Thyroid gland (tissue), 4 donors: ENCODE results near the gene EP400. TPM values are rescaled to one million over a fixed set of nuclear protein-coding genes. Genes with fewer than 3 reads are reported as not detected.
"Not testable (repeated sequence)": the region's sequence is repeated elsewhere in the genome, so short reads cannot be mapped to it uniquely, and the experiment has no call there.

Source experiments
- DNase-seq, 2 donors: peaks; one replicate each; pipeline ENCODE4 v3.0.0-alpha.2; 2019
- H3K27ac ChIP-seq, 3 donors: fragments of 200-600 bp; sonication (generic); 1 replicate in 2 of 3; 2 replicates in 1 of 3; pipeline ENCODE4 v1.5.1; 2016 to 2019; ENCODE audit warnings: mild to moderate bottlenecking in 1 of 3, moderate library complexity in 1 of 3
- H3K27me3 ChIP-seq: fragments of 200-600 bp; sonication (generic); one replicate; pipeline ENCODE4 v1.5.1; 2019
- H3K36me3 ChIP-seq, 2 donors: fragments of 200-600 bp; sonication (generic); one replicate each; pipeline ENCODE4 v1.5.1; 2016 to 2019
- H3K4me1 ChIP-seq, 2 donors: fragments of 200-600 bp; sonication (generic); one replicate each; pipeline ENCODE4 v1.5.1; 2017 to 2019
- H3K4me3 ChIP-seq, 3 donors: fragments of 200-600 bp; sonication (generic); replicated peaks in 1 of 3; 1 replicate in 2 of 3; 2 replicates in 1 of 3; pipeline ENCODE4 v1.5.1; 2016; ENCODE audit warnings: mild to moderate bottlenecking in 1 of 3
- H3K9me3 ChIP-seq: fragments of 200-600 bp; sonication (generic); one replicate; pipeline ENCODE4 v1.5.1; 2017
- POLR2A ChIP-seq, 2 donors: fragments of 450-650 bp; IDR thresholded peaks; one replicate each; pipeline ENCODE4 v1.6.1; 2017; ENCODE audit warnings: antibody characterized with exemption in 2 of 2, mild to moderate bottlenecking in 2 of 2, moderate library complexity in 1 of 2
- WGBS, 2 donors: methylation state at CpG; one replicate each; pipeline ENCODE4 v1.1.5; 2017; 5-methylcytosine and 5-hydroxymethylcytosine counted together
- intact Hi-C: fragments of 100-400 bp; cut with DNase I; formaldehyde crosslinking; loops from one replicate; pipeline ENCODE4 v1.15.1; 2023
- total RNA-seq, 4 donors: library from RNA; depleted of rRNA; stranded (reverse); fragments of >200 nt; gene quantifications; one replicate each; pipeline ENCODE4 v1.2.3, GENCODE V29; 2016
- TF ChIP-seq, protein P1 (sequence below), 6 experiments: fragments of 200-600 bp in 3 of 6; fragments of 450-650 bp in 3 of 6; sonication (generic) in 3 of 6; IDR thresholded peaks; one replicate each; pipeline ENCODE4 v1.5.1; 2016 to 2019; ENCODE audit warnings: antibody characterized with exemption in 6 of 6, mild to moderate bottlenecking in 2 of 6, inconsistent platforms in 1 of 6, moderate library complexity in 1 of 6

Gene EP400
- total RNA-seq, 4 donors from 2014 or later: 22.1 to 51.8 (median 25.4) TPM

- DNase-seq: peak in 1 of 2 donors; percentile 33
- intact Hi-C loops: loop anchor here (10.0 kb wide), 1 partner anchor 134 kb away; no protein-coding TSS in a partner anchor
- no peak for TF ChIP-seq POLR2A (IDR thresholded peaks at IDR 0.05)
- TF ChIP-seq, protein P1, sequence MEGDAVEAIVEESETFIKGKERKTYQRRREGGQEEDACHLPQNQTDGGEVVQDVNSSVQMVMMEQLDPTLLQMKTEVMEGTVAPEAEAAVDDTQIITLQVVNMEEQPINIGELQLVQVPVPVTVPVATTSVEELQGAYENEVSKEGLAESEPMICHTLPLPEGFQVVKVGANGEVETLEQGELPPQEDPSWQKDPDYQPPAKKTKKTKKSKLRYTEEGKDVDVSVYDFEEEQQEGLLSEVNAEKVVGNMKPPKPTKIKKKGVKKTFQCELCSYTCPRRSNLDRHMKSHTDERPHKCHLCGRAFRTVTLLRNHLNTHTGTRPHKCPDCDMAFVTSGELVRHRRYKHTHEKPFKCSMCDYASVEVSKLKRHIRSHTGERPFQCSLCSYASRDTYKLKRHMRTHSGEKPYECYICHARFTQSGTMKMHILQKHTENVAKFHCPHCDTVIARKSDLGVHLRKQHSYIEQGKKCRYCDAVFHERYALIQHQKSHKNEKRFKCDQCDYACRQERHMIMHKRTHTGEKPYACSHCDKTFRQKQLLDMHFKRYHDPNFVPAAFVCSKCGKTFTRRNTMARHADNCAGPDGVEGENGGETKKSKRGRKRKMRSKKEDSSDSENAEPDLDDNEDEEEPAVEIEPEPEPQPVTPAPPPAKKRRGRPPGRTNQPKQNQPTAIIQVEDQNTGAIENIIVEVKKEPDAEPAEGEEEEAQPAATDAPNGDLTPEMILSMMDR (IDR thresholded peaks at IDR 0.05): no peak
- 1% methylated on average over 9 to 28 of the region's 79 CpGs for WGBS, 2 donors
- peak overlapping the region; percentile 30 to 73 (median 54) for H3K27ac ChIP-seq
- no peaks in the 10 kb centered on the region for H3K9me3 ChIP-seq
- no peaks in the 10 kb centered on the region for H3K27me3 ChIP-seq
- no peaks in the 10 kb centered on the region for H3K36me3 ChIP-seq
- peaks cover 10 to 16% of the 10 kb centered on the region in 2 donors for H3K4me1 ChIP-seq
- H3K4me3 ChIP-seq: peak overlapping the region; percentile 65 to 100 (median 93)
These were observed 606 bp downstream of the EP400 start for GRCh38 chr12:131950182-131950913.

DNA sequence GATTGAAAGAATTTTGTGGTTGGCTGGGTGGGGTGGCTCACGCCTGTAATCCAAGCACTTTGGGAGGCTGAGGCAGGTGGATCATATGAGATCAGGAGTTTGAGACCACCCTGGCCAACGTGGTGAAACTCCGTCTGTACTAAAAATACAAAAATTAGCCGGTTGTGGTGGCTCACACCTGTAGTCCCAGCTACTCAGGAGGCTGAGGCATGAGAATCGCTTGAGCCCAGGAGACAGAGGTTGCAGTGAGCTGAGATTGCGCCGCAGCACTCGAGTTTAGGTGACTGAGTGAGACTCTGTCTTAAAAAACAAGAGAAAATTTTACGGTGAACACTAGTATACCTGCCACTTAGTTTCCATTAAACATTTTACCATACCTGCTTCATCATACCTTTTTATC is 4.1 kb downstream of the EP400 start:
- intact Hi-C loops: loop anchor here (10.0 kb wide), 1 partner anchor 131 kb away; no protein-coding TSS in a partner anchor
- WGBS, 2 donors: 95 to 97% methylated on average over 9 of the region's 9 CpGs

GRCh38 chr12:131954460-131954859 is 4.7 kb downstream of the EP400 start:
- peaks cover 23 to 36% of the 10 kb centered on the region in 2 donors for H3K4me1 ChIP-seq
- H3K36me3 ChIP-seq, H3K4me3 ChIP-seq, H3K27ac ChIP-seq, H3K9me3 ChIP-seq, DNase-seq, H3K27me3 ChIP-seq: not testable (repeated sequence)
- WGBS, 2 donors: 94% methylated on average over 13 of the region's 13 CpGs
- intact Hi-C loops: loop anchor here (10.0 kb wide), 1 partner anchor 130 kb away; no protein-coding TSS in a partner anchor

More for the DNA sequence above, 4.1 kb downstream of the EP400 start:
- H3K4me3 ChIP-seq, H3K27me3 ChIP-seq, H3K27ac ChIP-seq, DNase-seq, H3K36me3 ChIP-seq, H3K9me3 ChIP-seq: not testable (repeated sequence)
- H3K4me1 ChIP-seq: peaks cover 18 to 30% of the 10 kb centered on the region in 2 donors

DNA sequence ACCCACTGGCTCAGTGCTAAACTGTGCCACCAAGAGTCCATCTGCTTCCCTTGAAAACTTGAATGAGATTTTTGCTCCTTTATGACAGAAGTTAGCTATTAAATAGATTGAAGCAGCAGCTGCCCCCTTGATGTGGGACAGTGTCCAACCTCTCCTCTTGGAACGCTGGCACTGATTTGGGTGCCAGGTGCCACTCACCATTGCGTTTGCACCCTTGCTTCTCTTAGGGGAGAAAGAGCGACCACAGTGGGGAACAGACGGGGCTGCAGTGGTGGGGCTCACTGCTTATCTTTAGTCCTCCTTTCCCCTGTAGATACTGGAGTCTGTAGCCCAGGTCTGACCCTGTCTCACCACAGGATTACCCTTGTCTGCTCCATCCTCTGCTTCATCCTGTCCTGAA is 9.4 kb downstream of the EP400 start:
- DNase-seq: no peak
- Histone ChIP-seq H3K36me3 (peaks cover 0 to 5% of the 10 kb centered on the region in 2 donors), H3K4me3 (no peak overlapping the region), H3K4me1 (peaks cover 13 to 25% of the 10 kb centered on the region in 2 donors), H3K27me3 (no peaks in the 10 kb centered on the region), H3K9me3 (no peaks in the 10 kb centered on the region), H3K27ac (no peak overlapping the region)
- intact Hi-C loops: loop anchor here (10.0 kb wide), 1 partner anchor 126 kb away; no protein-coding TSS in a partner anchor
- 65 to 85% methylated on average over 3 to 4 of the region's 4 CpGs for WGBS, 2 donors
- TF ChIP-seq POLR2A (IDR thresholded peaks at IDR 0.05): no peak
- TF ChIP-seq, protein P1 (IDR thresholded peaks at IDR 0.05): no peak

- Histone ChIP-seq H3K4me1 (peaks cover 13 to 25% of the 10 kb centered on the region in 2 donors), H3K27ac (no peak overlapping the region), H3K36me3 (peaks cover 0 to 5% of the 10 kb centered on the region in 2 donors), H3K9me3 (no peaks in the 10 kb centered on the region), H3K27me3 (no peaks in the 10 kb centered on the region), H3K4me3 (no peak overlapping the region)
- TF ChIP-seq POLR2A (IDR thresholded peaks at IDR 0.05): no peak
- TF ChIP-seq, protein P1 (IDR thresholded peaks at IDR 0.05): no peak
- DNase-seq: no peak
- 74 to 76% methylated on average over 16 of the region's 16 CpGs for WGBS, 2 donors
- intact Hi-C loops: loop anchor here (10.0 kb wide), 1 partner anchor 125 kb away; no protein-coding TSS in a partner anchor
These were observed 10.2 kb downstream of the EP400 start for GRCh38 chr12:131959641-131960589.

- H3K36me3 ChIP-seq, H3K27ac ChIP-seq, H3K4me3 ChIP-seq, H3K9me3 ChIP-seq, DNase-seq, intact Hi-C loops, H3K27me3 ChIP-seq: not testable (repeated sequence)
- WGBS, 2 donors: 87 to 95% methylated on average over 16 to 18 of the region's 30 CpGs
- peaks cover 13 to 25% of the 10 kb centered on the region in 2 donors for H3K4me1 ChIP-seq
These were observed 11.0 kb downstream of the EP400 start for GRCh38 chr12:131960590-131961325.

DNA sequence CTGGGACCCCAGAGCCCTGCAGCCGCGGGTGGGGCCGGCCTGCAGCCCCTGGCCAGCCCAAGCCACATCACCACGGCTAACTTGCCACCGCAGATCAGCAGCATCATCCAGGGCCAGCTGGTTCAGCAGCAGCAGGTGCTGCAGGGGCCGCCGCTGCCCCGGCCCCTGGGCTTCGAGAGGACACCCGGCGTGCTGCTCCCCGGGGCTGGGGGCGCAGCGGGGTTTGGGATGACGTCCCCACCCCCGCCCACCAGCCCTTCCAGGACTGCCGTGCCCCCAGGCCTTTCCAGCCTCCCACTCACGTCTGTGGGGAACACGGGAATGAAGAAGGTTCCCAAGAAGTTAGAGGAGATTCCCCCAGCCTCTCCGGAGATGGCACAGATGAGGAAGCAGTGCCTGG is 11.6 kb downstream of the EP400 start:
- WGBS, 2 donors: 88 to 100% methylated on average over 1 of the region's 20 CpGs
- intact Hi-C loops, H3K36me3 ChIP-seq: not testable (repeated sequence)

More for the DNA sequence above, 11.6 kb downstream of the EP400 start:
- not testable (repeated sequence) for DNase-seq, H3K27ac ChIP-seq, H3K9me3 ChIP-seq, H3K27me3 ChIP-seq, H3K4me3 ChIP-seq
- H3K4me1 ChIP-seq: peaks cover 17 to 29% of the 10 kb centered on the region in 2 donors
